Upper lobe of right lung (tissue), 1 donor: ENCODE data around the gene C22orf15. TPM values are rescaled to one million over a fixed set of nuclear protein-coding genes. Genes with fewer than 3 reads are reported as not detected.
A peak's percentile ranks its signal among the peaks of the same experiment; 100 is the strongest.

Experiments
- ATAC-seq: fragments of 200-7000 bp; cut with Tn5 transposase; one replicate; pipeline ENCODE4 v1.9.1; 2020; ENCODE audit warnings: mild to moderate bottlenecking, moderate library complexity
- DNase-seq: peaks from one replicate; pipeline ENCODE4 v3.0.0-alpha.2; 2020
- H3K27ac ChIP-seq: fragments of 200-600 bp; one replicate; pipeline ENCODE4 v1.8.0; 2022
- H3K27me3 ChIP-seq: fragments of 200-600 bp; one replicate; pipeline ENCODE4 v1.8.0; 2022; ENCODE audit warnings: mild to moderate bottlenecking
- H3K36me3 ChIP-seq: fragments of 200-600 bp; one replicate; pipeline ENCODE4 v1.8.0; 2022
- H3K4me1 ChIP-seq: fragments of 200-600 bp; one replicate; pipeline ENCODE4 v1.8.0; 2022
- H3K4me3 ChIP-seq: fragments of 200-600 bp; one replicate; pipeline ENCODE4 v1.8.0; 2022; ENCODE audit warnings: mild to moderate bottlenecking
- H3K9me3 ChIP-seq: fragments of 200-600 bp; one replicate; pipeline ENCODE4 v1.8.0; 2022
- CTCF ChIP-seq: fragments of 200-600 bp; IDR thresholded peaks from one replicate; pipeline ENCODE4 v1.8.0; 2022; ENCODE audit warnings: antibody characterized with exemption
- intact Hi-C: fragments of 100-400 bp; cut with DNase I; formaldehyde crosslinking; loops from one replicate; pipeline ENCODE4 v1.11.0; 2022
- total RNA-seq: library from RNA; stranded (reverse); fragmentation: NEBNext Ultra II Directional; extraction: Animal tissue kit (Norgen Biotek cat#: 25700); gene quantifications from one replicate; pipeline ENCODE4 v1.2.1, GENCODE V29; 2021
- donor health status: DM: no; HTN: yes; CAD: no; lungs with severe emphysema.

C22orf15 gene
- total RNA-seq, 1 donor from 2014 or later: not detected

- intact Hi-C loops: no loop called here
- Histone ChIP-seq H3K4me1 (peaks cover 4% of the 10 kb centered on the region), H3K9me3 (no peaks in the 10 kb centered on the region), H3K27ac (no peak overlapping the region), H3K4me3 (no peak overlapping the region), H3K27me3 (no peaks in the 10 kb centered on the region), H3K36me3 (peaks cover 86% of the 10 kb centered on the region)
- TF ChIP-seq CTCF: no peak
- no peak for DNase-seq
- ATAC-seq: no peak
These were observed 33.7 kb downstream of the C22orf15 start for GRCh38 chr22:23796461-23796860.

- TF ChIP-seq CTCF: no peak
- no peak for DNase-seq
- Histone ChIP-seq H3K4me1 (no peaks in the 10 kb centered on the region), H3K36me3 (peaks cover 87% of the 10 kb centered on the region), H3K27ac (no peak overlapping the region), H3K4me3 (no peak overlapping the region), H3K9me3 (no peaks in the 10 kb centered on the region), H3K27me3 (no peaks in the 10 kb centered on the region)
- peak; percentile 20 for ATAC-seq
- intact Hi-C loops: no loop called here
These were observed 37.8 kb downstream of the C22orf15 start for GRCh38 chr22:23800297-23801237.

GRCh38 chr22:23801238-23801821 is 38.5 kb downstream of the C22orf15 start:
- DNase-seq (no peak), ATAC-seq (no peak)
- Histone ChIP-seq H3K9me3 (no peaks in the 10 kb centered on the region), H3K27me3 (no peaks in the 10 kb centered on the region), H3K36me3 (peaks cover 87% of the 10 kb centered on the region), H3K27ac (no peak overlapping the region), H3K4me3 (no peak overlapping the region), H3K4me1 (no peaks in the 10 kb centered on the region)
- intact Hi-C loops: no loop called here
- TF ChIP-seq CTCF: no peak

- Histone ChIP-seq H3K27ac (no peak overlapping the region), H3K36me3 (peaks cover 86% of the 10 kb centered on the region), H3K27me3 (no peaks in the 10 kb centered on the region), H3K9me3 (no peaks in the 10 kb centered on the region), H3K4me3 (no peak overlapping the region), H3K4me1 (no peaks in the 10 kb centered on the region)
- TF ChIP-seq CTCF: no peak
- ATAC-seq (no peak), DNase-seq (no peak)
- intact Hi-C loops: no loop called here
These were observed 39.1 kb downstream of the C22orf15 start for GRCh38 chr22:23801886-23802377.

- Histone ChIP-seq H3K9me3 (no peaks in the 10 kb centered on the region), H3K27me3 (no peaks in the 10 kb centered on the region), H3K4me1 (no peaks in the 10 kb centered on the region), H3K4me3 (no peak overlapping the region), H3K27ac (no peak overlapping the region), H3K36me3 (peaks cover 87% of the 10 kb centered on the region)
- DNase-seq (no peak), ATAC-seq (no peak)
- intact Hi-C loops: no loop called here
- TF ChIP-seq CTCF: no peak
These were observed 40.4 kb downstream of the C22orf15 start for GRCh38 chr22:23803001-23803819.
